Psoas muscle (tissue), 8 donors: ENCODE data around the gene CISH. TPM values are rescaled to one million over a fixed set of nuclear protein-coding genes. Genes with fewer than 3 reads are reported as not detected.
A peak's percentile ranks its signal among the peaks of the same experiment; 100 is the strongest.

ENCODE experiments used
- ATAC-seq, 4 donors: fragments of 200-7000 bp; cut with Tn5 transposase; one replicate each; pipeline ENCODE4 v1.9.1; 2020; ENCODE audit warnings: moderate library complexity in 3 of 4, mild to moderate bottlenecking in 2 of 4
- DNase-seq, 2 donors: peaks; one replicate each; pipeline ENCODE4 v3.0.0-alpha.2; 2020
- H3K27ac ChIP-seq: fragments of 200-600 bp; one replicate; pipeline ENCODE4 v1.8.0; 2022
- H3K27me3 ChIP-seq, 3 donors: fragments of 200-600 bp in 1 of 3; one replicate each; pipeline versions ENCODE4 v1.6.1 to v1.8.0; 2013 to 2022; ENCODE audit warnings: low read length in 2 of 3, mild to moderate bottlenecking in 2 of 3, moderate library complexity in 1 of 3; ENCODE audit not compliant: insufficient read depth in 3 of 3
- H3K36me3 ChIP-seq, 2 donors: fragments of 200-600 bp in 1 of 2; one replicate each; pipeline versions ENCODE4 v1.6.1 to v1.8.0; 2013 to 2022; ENCODE audit warnings: low read depth in 1 of 2, mild to moderate bottlenecking in 1 of 2, moderate library complexity in 1 of 2; ENCODE audit not compliant: insufficient read depth in 1 of 2
- H3K4me1 ChIP-seq: fragments of 200-600 bp; one replicate; pipeline ENCODE4 v1.8.0; 2022
- H3K4me3 ChIP-seq: fragments of 200-600 bp; one replicate; pipeline ENCODE4 v1.8.0; 2022; ENCODE audit warnings: mild to moderate bottlenecking
- H3K9me3 ChIP-seq: fragments of 200-600 bp; one replicate; pipeline ENCODE4 v1.8.0; 2022
- WGBS, 3 donors: extraction: QIAGEN DNeasy Blood & Tissue Kit; methylation state at CpG; one replicate each; pipeline versions ENCODE4 v1.1.6 to v1.1.7; 2013; 5-methylcytosine and 5-hydroxymethylcytosine counted together
- intact Hi-C, 2 donors: fragments of 100-400 bp; cut with DNase I; formaldehyde crosslinking; loops; one replicate each; pipeline versions ENCODE4 v1.11.0 to v1.14.2; 2022
- polyA plus RNA-seq, 3 donors: library from polyadenylated mRNA; stranded (reverse); fragments of 200-250 nt; gene quantifications; one replicate each; pipeline ENCODE4 v1.2.3, GENCODE V29; 2013
- total RNA-seq, 4 donors: library from RNA; stranded (reverse); fragmentation: NEBNext Ultra II Directional in 2 of 4; extraction: Animal tissue kit (Norgen Biotek cat#: 25700) in 2 of 4; gene quantifications; one replicate each; pipeline versions ENCODE4 v1.2.1 to v1.2.4, GENCODE V29; 2021 to 2023
- TF ChIP-seq, protein P1 (sequence below): fragments of 200-600 bp; IDR thresholded peaks from one replicate; pipeline ENCODE4 v1.8.0; 2022; ENCODE audit warnings: antibody characterized with exemption
- donor health status: healthy with polysubstance abuse.
- donor health status: DM: no; HTN: no; CAD: no; lungs with moderate emphysema.
- donor health status: Bipolar disorder and iron deficiency.
- donor health status: healthy.
- donor health status: DM: yes; HTN: yes; CAD: no.
- donor health status: DM: no; HTN: no; CAD: no.
- donor health status: DM: no; HTN: no; CAD: no.
- donor health status: DM: yes; HTN: yes; CAD: no.

CISH gene
- total and polyA plus RNA-seq, 7 donors: 12.8 to 75.1 (median 26.3) TPM

DNA sequence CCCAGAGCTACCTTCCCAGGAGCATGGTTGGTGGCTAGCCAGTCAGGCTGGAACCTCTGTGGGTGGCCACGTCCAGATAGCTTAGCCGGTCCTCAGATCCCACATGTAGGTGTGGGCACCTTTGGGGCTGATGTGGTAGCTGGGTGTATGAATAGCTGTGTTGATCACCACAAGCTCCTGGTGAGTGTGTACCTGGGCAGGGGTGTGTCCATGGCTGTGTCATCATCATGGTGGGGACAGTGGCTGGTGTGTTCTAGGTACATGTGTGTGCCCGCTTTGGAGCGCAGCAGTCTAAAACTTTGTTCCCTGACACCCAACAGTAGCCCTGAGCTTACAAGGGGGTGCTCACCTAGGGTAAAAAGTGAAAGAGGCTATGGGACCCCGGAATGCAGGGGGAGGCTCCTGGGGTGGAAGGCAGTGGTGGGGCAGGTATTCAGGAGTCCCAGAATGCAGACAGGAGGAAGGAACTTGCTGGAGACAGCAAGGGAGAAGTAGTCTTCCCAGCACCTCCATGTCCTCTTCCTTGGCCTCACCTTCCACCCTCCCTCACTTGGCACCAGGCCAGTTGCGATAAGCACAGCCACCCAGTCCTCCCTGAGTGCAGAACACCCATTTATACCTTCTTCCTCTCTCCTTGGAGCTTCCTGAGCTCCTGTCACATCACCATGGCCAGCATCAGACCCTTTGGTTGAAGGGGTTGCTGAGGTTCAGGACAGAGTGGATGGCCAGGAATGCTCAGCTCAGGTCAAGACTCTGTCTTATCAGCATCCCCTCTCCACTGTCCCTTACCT lies 1.2 kb downstream of the CISH start:
- intact Hi-C loops: loop anchor here in 1 of 2 donors (5.0 to 10.0 kb wide), 2 partner anchors 93 to 774 kb away; partner anchors contain the start of gene MANF
- H3K4me1 ChIP-seq: peaks cover 65% of the 10 kb centered on the region

DNA sequence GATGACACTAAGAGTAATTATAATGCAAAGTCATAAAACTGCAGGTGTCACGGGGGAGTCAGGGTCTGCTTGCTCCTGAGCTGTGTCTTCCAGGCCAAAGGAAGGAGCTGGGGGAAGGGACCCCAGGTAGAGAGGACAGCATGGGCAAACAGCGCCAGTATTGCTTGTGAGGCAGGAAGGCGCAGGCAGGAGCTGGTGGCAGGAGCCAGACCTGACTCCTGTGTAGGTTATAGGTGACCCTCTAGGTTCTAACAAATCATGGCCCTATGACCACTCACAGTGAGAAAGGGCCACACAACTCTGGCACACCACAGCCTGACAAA lies 1.9 kb downstream of the CISH start:
- no peaks in the 10 kb centered on the region for H3K27me3 ChIP-seq
- intact Hi-C loops: loop anchor here in 1 of 2 donors (5.0 to 10.0 kb wide), 2 partner anchors 92 to 775 kb away; partner anchors contain the start of gene MANF
- H3K9me3 ChIP-seq: no peaks in the 10 kb centered on the region
- peak overlapping the region; percentile 91 for H3K27ac ChIP-seq
- 76 to 90% (median 82%) methylated on average over 3 of the region's 3 CpGs for WGBS, 3 donors
- peak overlapping the region; percentile 89 for H3K4me3 ChIP-seq
- TF ChIP-seq, protein P1, sequence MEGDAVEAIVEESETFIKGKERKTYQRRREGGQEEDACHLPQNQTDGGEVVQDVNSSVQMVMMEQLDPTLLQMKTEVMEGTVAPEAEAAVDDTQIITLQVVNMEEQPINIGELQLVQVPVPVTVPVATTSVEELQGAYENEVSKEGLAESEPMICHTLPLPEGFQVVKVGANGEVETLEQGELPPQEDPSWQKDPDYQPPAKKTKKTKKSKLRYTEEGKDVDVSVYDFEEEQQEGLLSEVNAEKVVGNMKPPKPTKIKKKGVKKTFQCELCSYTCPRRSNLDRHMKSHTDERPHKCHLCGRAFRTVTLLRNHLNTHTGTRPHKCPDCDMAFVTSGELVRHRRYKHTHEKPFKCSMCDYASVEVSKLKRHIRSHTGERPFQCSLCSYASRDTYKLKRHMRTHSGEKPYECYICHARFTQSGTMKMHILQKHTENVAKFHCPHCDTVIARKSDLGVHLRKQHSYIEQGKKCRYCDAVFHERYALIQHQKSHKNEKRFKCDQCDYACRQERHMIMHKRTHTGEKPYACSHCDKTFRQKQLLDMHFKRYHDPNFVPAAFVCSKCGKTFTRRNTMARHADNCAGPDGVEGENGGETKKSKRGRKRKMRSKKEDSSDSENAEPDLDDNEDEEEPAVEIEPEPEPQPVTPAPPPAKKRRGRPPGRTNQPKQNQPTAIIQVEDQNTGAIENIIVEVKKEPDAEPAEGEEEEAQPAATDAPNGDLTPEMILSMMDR: no peak
- no peak for ATAC-seq
- no peak for DNase-seq
- peaks cover 13 to 28% of the 10 kb centered on the region in 2 donors for H3K36me3 ChIP-seq
- peaks cover 70% of the 10 kb centered on the region for H3K4me1 ChIP-seq

More for the DNA sequence above, 1.2 kb downstream of the CISH start:
- Histone ChIP-seq H3K27ac (peak overlapping the region; percentile 91), H3K9me3 (no peaks in the 10 kb centered on the region), H3K27me3 (no peaks in the 10 kb centered on the region), H3K36me3 (peaks cover 11 to 28% of the 10 kb centered on the region in 2 donors), H3K4me3 (peak overlapping the region; percentile 89)
- peak in 1 of 4 donors; percentile 10 for ATAC-seq
- WGBS, 3 donors: 57 to 63% (median 57%) methylated on average over 6 of the region's 6 CpGs
- peak; percentile 50 to 74 for DNase-seq
- TF ChIP-seq, protein P1: no peak

DNA sequence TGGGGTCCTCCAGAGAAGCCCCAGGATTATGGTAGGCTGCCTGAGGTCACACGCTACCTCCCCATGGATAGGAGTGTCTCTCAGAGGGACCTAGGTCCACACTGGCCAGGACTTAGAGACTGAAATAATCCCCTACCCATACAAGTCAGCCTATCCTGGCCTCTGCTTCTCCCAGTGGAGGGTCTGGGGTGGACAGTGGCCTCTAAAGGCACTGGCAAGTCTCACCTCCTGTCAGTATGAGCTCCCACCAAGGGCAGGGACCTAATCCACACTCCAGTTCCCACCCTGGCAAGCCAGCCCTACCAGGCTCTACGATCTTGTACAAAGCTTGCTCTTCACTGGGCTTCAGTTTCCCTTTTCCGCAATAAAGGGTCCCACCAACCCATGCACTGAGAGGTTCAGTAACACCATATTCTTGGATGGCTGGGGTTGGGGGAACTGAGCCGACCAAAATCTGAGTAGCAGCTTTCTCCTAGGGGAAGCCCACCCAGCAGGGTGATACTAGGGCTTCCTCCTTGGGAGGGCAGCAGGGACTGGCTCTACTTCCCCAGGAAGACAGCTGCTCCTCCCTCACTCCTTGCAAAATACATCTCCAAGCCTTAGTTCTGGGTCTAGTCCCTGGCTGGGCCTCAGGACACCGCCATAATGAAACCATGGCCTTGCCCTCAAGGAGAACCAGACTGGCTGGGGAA lies 2.4 kb downstream of the CISH start:
- H3K36me3 ChIP-seq: peaks cover 15 to 33% of the 10 kb centered on the region in 2 donors
- WGBS, 3 donors: 67 to 82% (median 78%) methylated on average over 5 of the region's 5 CpGs
- H3K27ac ChIP-seq: peak overlapping the region; percentile 91

DNA sequence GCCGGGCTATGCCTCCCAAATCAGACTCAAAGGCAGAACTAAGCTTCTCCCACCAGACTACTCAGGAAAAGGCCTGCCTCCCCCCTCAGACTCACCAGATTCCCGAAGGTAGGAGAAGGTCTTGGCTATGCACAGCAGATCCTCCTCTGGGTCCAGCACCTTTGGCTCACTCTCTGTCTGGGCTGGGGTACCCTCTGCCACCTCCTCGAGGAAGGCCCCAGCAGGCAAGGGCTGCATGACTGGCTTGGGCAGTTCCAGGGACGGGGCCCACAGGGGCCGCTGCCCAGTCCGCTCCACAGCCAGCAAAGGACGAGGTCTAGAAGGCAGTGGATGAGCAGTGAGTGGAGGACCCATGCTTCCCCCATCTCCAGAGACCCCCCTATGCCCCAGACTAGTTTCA lies 3.3 kb downstream of the CISH start:
- TF ChIP-seq, protein P1: no peak
- peak overlapping the region; percentile 89 for H3K4me3 ChIP-seq

More for the DNA sequence above, 2.4 kb downstream of the CISH start:
- intact Hi-C loops: no loop called here
- Histone ChIP-seq H3K9me3 (no peaks in the 10 kb centered on the region), H3K27me3 (no peaks in the 10 kb centered on the region), H3K4me3 (peak overlapping the region; percentile 89), H3K4me1 (peaks cover 75% of the 10 kb centered on the region)
- no peak for ATAC-seq
- TF ChIP-seq, protein P1: no peak
- DNase-seq: peak in 1 of 2 donors; percentile 34

More for the DNA sequence above, 3.3 kb downstream of the CISH start:
- Histone ChIP-seq H3K9me3 (no peaks in the 10 kb centered on the region), H3K4me1 (peaks cover 81% of the 10 kb centered on the region), H3K27ac (peak overlapping the region; percentile 91), H3K27me3 (no peaks in the 10 kb centered on the region), H3K36me3 (peaks cover 15 to 33% of the 10 kb centered on the region in 2 donors)
- 72 to 88% (median 73%) methylated on average over 7 of the region's 7 CpGs for WGBS, 3 donors
- ATAC-seq: no peak
- peak in 1 of 2 donors; percentile 46 for DNase-seq
- intact Hi-C loops: no loop called here
